ENCODE data around the gene TXNDC12. TPM values are rescaled to one million over a fixed set of nuclear protein-coding genes. Genes with fewer than 3 reads are reported as not detected.
"Not testable (repeated sequence)": the region's sequence is repeated elsewhere in the genome, so short reads cannot be mapped to it uniquely, and the experiment has no call there.

Gene TXNDC12
- total RNA-seq, 1 donor from 2014 or later, result 55.5 TPM

GRCh38 chr1:52022133-52022532 lies 32.9 kb downstream of the TXNDC12 start:
- Histone ChIP-seq H3K4me3 (no peak overlapping the region), H3K4me1 (no peaks in the 10 kb centered on the region), H3K27ac (no peak overlapping the region), H3K27me3 (ENCODE audit: low read depth) (no peaks in the 10 kb centered on the region), H3K9me3 (no peaks in the 10 kb centered on the region), H3K36me3 (peaks cover 70% of the 10 kb centered on the region)
- intact Hi-C loops (cut with DNase I), result no loop called here
- TF ChIP-seq CTCF (IDR thresholded peaks at IDR 0.05), result no peak
- no peak for DNase-seq
- ATAC-seq, result no peak

- Histone ChIP-seq H3K27me3 (ENCODE audit: low read depth) (peaks cover 6% of the 10 kb centered on the region), H3K4me3 (no peak overlapping the region), H3K27ac (no peak overlapping the region), H3K9me3 (no peaks in the 10 kb centered on the region), H3K4me1 (no peaks in the 10 kb centered on the region), H3K36me3 (no peaks in the 10 kb centered on the region)
- no peak for TF ChIP-seq CTCF (IDR thresholded peaks at IDR 0.05)
- DNase-seq, result no peak
- intact Hi-C loops (cut with DNase I), result no loop called here
- ATAC-seq, result no peak
These were observed 46.8 kb downstream of the TXNDC12 start for GRCh38 chr1:52008071-52008809.

- no peak for ATAC-seq
- intact Hi-C loops (cut with DNase I), result no loop called here
These were observed 47.6 kb downstream of the TXNDC12 start for GRCh38 chr1:52007215-52008002.

GRCh38 chr1:52006081-52006553 lies 48.9 kb downstream of the TXNDC12 start:
- H3K36me3 ChIP-seq; intact Hi-C loops (cut with DNase I); H3K9me3 ChIP-seq; DNase-seq; H3K4me3 ChIP-seq; H3K27ac ChIP-seq; H3K27me3 ChIP-seq (ENCODE audit: low read depth); ATAC-seq; H3K4me1 ChIP-seq: not testable (repeated sequence)

More at GRCh38 chr1:52007215-52008002, 47.6 kb downstream of the TXNDC12 start:
- Histone ChIP-seq H3K27me3 (ENCODE audit: low read depth) (peaks cover 6% of the 10 kb centered on the region), H3K9me3 (no peaks in the 10 kb centered on the region), H3K27ac (no peak overlapping the region), H3K4me3 (no peak overlapping the region), H3K4me1 (no peaks in the 10 kb centered on the region), H3K36me3 (no peaks in the 10 kb centered on the region)
- no peak for DNase-seq
- TF ChIP-seq CTCF (IDR thresholded peaks at IDR 0.05), result no peak

GRCh38 chr1:52005548-52005947 lies 49.4 kb downstream of the TXNDC12 start:
- H3K4me1 ChIP-seq; ATAC-seq; H3K36me3 ChIP-seq; H3K27me3 ChIP-seq (ENCODE audit: low read depth); DNase-seq; H3K27ac ChIP-seq; H3K9me3 ChIP-seq; H3K4me3 ChIP-seq; intact Hi-C loops (cut with DNase I): not testable (repeated sequence)

- Histone ChIP-seq H3K27me3 (ENCODE audit: low read depth) (peaks cover 6% of the 10 kb centered on the region), H3K27ac (no peak overlapping the region), H3K4me3 (no peak overlapping the region), H3K9me3 (no peaks in the 10 kb centered on the region), H3K36me3 (no peaks in the 10 kb centered on the region), H3K4me1 (no peaks in the 10 kb centered on the region)
- DNase-seq (no peak), ATAC-seq (no peak)
- no peak for TF ChIP-seq CTCF (IDR thresholded peaks at IDR 0.05)
- intact Hi-C loops (cut with DNase I), result no loop called here
These were observed 51.1 kb downstream of the TXNDC12 start for GRCh38 chr1:52003877-52004276.
